K562 (cell line): ENCODE results near the gene PLEKHG5. TPM values are rescaled to one million over a fixed set of nuclear protein-coding genes. Genes with fewer than 3 reads are reported as not detected.

Experiments
- ATAC-seq: fragments of 200-7000 bp; cut with Tn5 transposase; 3 replicates; pipeline ENCODE4 v1.9.1; 2020; ENCODE audit warnings: moderate library complexity
- BruUV-seq: library from RNA; stranded (reverse); fragments of 400-500 nt; replicated peaks from 2 replicates; lab custom pipeline; 2021; lab: Mats Ljungman, UMichigan
- CTCF ChIA-PET: fragments of 300-600 bp; formaldehyde crosslinking; extraction: SDS; loops from one replicate; lab custom pipeline; 2021; ENCODE audit warnings: low intra/inter-chr PET ratio; lab: Yijun Ruan, JAX
- POLR2A ChIA-PET: fragments of 300-600, 350-650 bp; sonication (Branson Sonifier 250); formaldehyde crosslinking; extraction: SDS; loops from one replicate; lab custom pipeline; 2021; ENCODE audit warnings: antibody characterized with exemption, inconsistent platforms; lab: Yijun Ruan, JAX
- DNase-seq, 4 experiments: peaks; one replicate each; pipeline versions ENCODE4 v3.0.0 to v3.0.0-alpha.2; 2011 to 2018; ENCODE audit warnings: low spot score in 3 of 4, mixed read lengths in 3 of 4; ENCODE audit errors: extremely low read depth in 1 of 4
- FAIRE-seq: peaks from 2 replicates; lab custom pipeline; 2011; peaks lifted over from hg19 to GRCh38; lab: Jason Lieb, UNC
- H2AFZ ChIP-seq: 2 replicates; pipeline ENCODE4 v1.6.0; 2011; ENCODE audit warnings: low read depth, low read length, control low read depth, inconsistent platforms
- H3K27ac ChIP-seq: fragments of 200-600 bp; 3 replicates; pipeline ENCODE4 v1.8.0; 2011; ENCODE audit warnings: low read depth, mild to moderate bottlenecking, control low read depth, inconsistent platforms, low read length, moderate library complexity, mixed read lengths; ENCODE audit errors: extremely low read depth
- H3K27me3 ChIP-seq, 2 experiments: fragments of 300-600 bp in 1 of 2; 2 replicates in 1 of 2; 3 replicates in 1 of 2; pipeline versions ENCODE4 v1.6.0 to v1.8.0; 2011; ENCODE audit warnings: inconsistent platforms in 2 of 2, low read length in 2 of 2, mild to moderate bottlenecking in 1 of 2, mixed read lengths in 1 of 2, moderate library complexity in 1 of 2; ENCODE audit not compliant: control insufficient read depth in 2 of 2, insufficient read depth in 2 of 2
- H3K36me3 ChIP-seq: fragments of 300-600 bp; 3 replicates; pipeline ENCODE4 v1.8.0; 2011; ENCODE audit warnings: mild to moderate bottlenecking, low read length, inconsistent platforms; ENCODE audit not compliant: control insufficient read depth, insufficient read depth
- H3K4me1 ChIP-seq, 2 experiments: fragments of 200-600 bp in 1 of 2; replicated peaks in 1 of 2; 2 replicates in 1 of 2; 3 replicates in 1 of 2; pipeline versions ENCODE4 v1.5.1 to v1.8.0; 2011; ENCODE audit warnings: inconsistent platforms in 2 of 2, low read length in 2 of 2, mild to moderate bottlenecking in 1 of 2, mixed read lengths in 1 of 2, moderate library complexity in 1 of 2; ENCODE audit not compliant: control insufficient read depth in 2 of 2, insufficient read depth in 2 of 2
- H3K4me2 ChIP-seq: 2 replicates; pipeline ENCODE4 v1.6.1; 2011; ENCODE audit warnings: low read length, control low read depth, inconsistent platforms, mixed read lengths; ENCODE audit not compliant: insufficient read depth
- H3K4me3 ChIP-seq: fragments of 200-600 bp; sonication (generic), shearing (Covaris generic); 2 replicates; pipeline ENCODE4 v1.5.1; 2016; ENCODE audit warnings: control low read depth, inconsistent platforms
- H3K79me2 ChIP-seq: fragments of 200-600 bp; 3 replicates; pipeline ENCODE4 v1.8.0; 2011; ENCODE audit warnings: low read length, inconsistent platforms; ENCODE audit not compliant: control insufficient read depth, insufficient read depth
- H3K9ac ChIP-seq, 2 experiments: 2 replicates each; pipeline versions ENCODE4 v1.6.0 to v1.6.1; 2011; ENCODE audit warnings: low read depth in 2 of 2, low read length in 2 of 2, control low read depth in 1 of 2, inconsistent platforms in 1 of 2, mild to moderate bottlenecking in 1 of 2, mixed read lengths in 1 of 2; ENCODE audit not compliant: insufficient read depth in 1 of 2
- H3K9me1 ChIP-seq: one replicate; pipeline ENCODE4 v1.6.0; 2011; ENCODE audit warnings: inconsistent platforms, mild to moderate bottlenecking, low read length, moderate library complexity; ENCODE audit not compliant: control insufficient read depth, insufficient read depth
- H3K9me3 ChIP-seq: replicated peaks from 2 replicates; pipeline ENCODE4 v1.5.1; 2011; ENCODE audit warnings: low read depth, low read length, inconsistent platforms; ENCODE audit not compliant: control insufficient read depth, insufficient read depth
- H4K20me1 ChIP-seq: replicated peaks from 2 replicates; pipeline ENCODE4 v1.6.1; 2011; ENCODE audit warnings: low read length, inconsistent platforms, mixed read lengths; ENCODE audit not compliant: control insufficient read depth, insufficient read depth
- CEBPG ChIP-seq, 3 experiments: fragments of 200-800 bp in 1 of 3; sonication (Bioruptor generic) in 1 of 3; sonication (generic) in 1 of 3; formaldehyde crosslinking in 1 of 3; IDR thresholded peaks in 2 of 3; conservative IDR thresholded peaks in 1 of 3; 2 replicates each; pipeline versions ENCODE4 v1.6.1 to v1.8.0; 2016 to 2022; ENCODE audit warnings: missing compliant biosample characterization in 2 of 3, missing genetic modification characterization in 2 of 3, mild to moderate bottlenecking in 1 of 3, missing genetic modification reagents in 1 of 3
- ETS1 ChIP-seq: conservative IDR thresholded peaks from 2 replicates; pipeline ENCODE4 v1.6.1; 2011; ENCODE audit warnings: low read depth, mild to moderate bottlenecking, low read length; ENCODE audit not compliant: control insufficient read depth
- IRF2 ChIP-seq: sonication (generic); formaldehyde crosslinking; IDR thresholded peaks from 2 replicates; pipeline ENCODE4 v1.8.1; 2022; ENCODE audit warnings: mild to moderate bottlenecking, missing genetic modification reagents
- LEF1 ChIP-seq: fragments of 450-650 bp; IDR thresholded peaks from 2 replicates; pipeline ENCODE4 v1.6.1; 2016; ENCODE audit warnings: mild to moderate bottlenecking
- MTF1 ChIP-seq: fragments of 250-450 bp; sonication (Bioruptor Pico); IDR thresholded peaks from 2 replicates; pipeline ENCODE4 v1.9.0; 2021; ENCODE audit warnings: moderate library complexity, mild to moderate bottlenecking, inconsistent platforms, borderline replicate concordance
- POLR3G ChIP-seq: IDR thresholded peaks from 2 replicates; pipeline ENCODE4 v1.6.1; 2011; ENCODE audit not compliant: insufficient read length, insufficient replicate concordance; ENCODE audit errors: extremely low read depth
- THAP7 ChIP-seq: fragments of 250-450 bp; sonication (Bioruptor Pico); IDR thresholded peaks from 2 replicates; pipeline ENCODE4 v1.5.0; 2021
- THRB ChIP-seq: fragments of 450-650 bp; formaldehyde crosslinking; conservative IDR thresholded peaks from 2 replicates; pipeline ENCODE4 v1.4.0; 2022; ENCODE audit warnings: mild to moderate bottlenecking, missing genetic modification characterization
- U2AF1 ChIP-seq: fragments of 200-400 bp; formaldehyde crosslinking; optimal IDR thresholded peaks from 2 replicates; pipeline ENCODE3; 2017; ENCODE audit warnings: mild to moderate bottlenecking, low read depth, low read length, moderate library complexity
- ZBTB17 ChIP-seq: fragments of 450-650 bp; formaldehyde crosslinking; IDR thresholded peaks from 2 replicates; pipeline ENCODE4 v1.4.0; 2020; ENCODE audit warnings: mild to moderate bottlenecking
- ZNF609 ChIP-seq: sonication (generic); formaldehyde crosslinking; IDR thresholded peaks from 2 replicates; pipeline ENCODE4 v1.8.1; 2023; ENCODE audit warnings: missing genetic modification reagents, mild to moderate bottlenecking, borderline replicate concordance
- WGBS: fragments of 100-300 bp; shearing (Covaris generic); methylation state at CpG from one replicate; pipeline ENCODE4 v1.1.6; 2016; ENCODE audit warnings: low coverage, mixed read lengths; ENCODE audit not compliant: insufficient coverage; ENCODE audit errors: missing lambda C conversion rate; 5-methylcytosine and 5-hydroxymethylcytosine counted together
- in situ Hi-C: fragments of 300-500 bp; cut with MboI; formaldehyde crosslinking; loops from 4 replicates; pipeline ENCODE4 v1.15.0; 2018; ENCODE audit warnings: inconsistent platforms, mixed read lengths
- intact Hi-C: fragments of 100-400 bp; cut with micrococcal nuclease; formaldehyde crosslinking; loops from 2 replicates; pipeline ENCODE4 v1.14.2; 2022
- polyA plus RNA-seq, 8 experiments: library from polyadenylated mRNA; depleted of rRNA in 4 of 8; stranded (reverse) in 5 of 8; unstranded in 3 of 8; fragments of >200 nt; fragmentation: Nextera tagmentation in 2 of 8; fragmentation: Illumina TruSeq in 1 of 8; extraction: Ambion mirVana in 2 of 8; extraction: Trizol in 1 of 8; gene quantifications; 2 replicates each; pipeline versions ENCODE4 v1.2.1 to v1.2.3, GENCODE V29; 2011 to 2014; ENCODE audit warnings: inconsistent platforms in 1 of 8, missing spikeins in 1 of 8
- total RNA-seq, 7 experiments: library from RNA; depleted of rRNA in 6 of 7; stranded (reverse); fragments of >200 nt in 6 of 7; fragmentation: Illumina TruSeq in 2 of 7; extraction: Trizol in 2 of 7; gene quantifications; 2 replicates each; pipeline versions ENCODE4 v1.2.1 to v1.2.3, GENCODE V29; 2011 to 2021; ENCODE audit warnings: low replicate concordance in 1 of 7

PLEKHG5 gene
- total and polyA plus RNA-seq, 9 of the 15 experiments (the other 6 are each of a cell fraction or from before 2014, with no cell fraction given) = 0.04 to 0.29 (median 0.09) TPM; not detected in 3

- in situ Hi-C loops = loop anchor here (25.0 kb wide), 1 partner anchor 724 kb away; no protein-coding TSS in a partner anchor
- H3K4me1 ChIP-seq = peaks cover 4 to 46% of the 10 kb centered on the region in 2 experiments; a peak in 2 of 5 replicates
- no peak overlapping the region for H3K27ac ChIP-seq
- DNase-seq = no peak
- POLR2A ChIA-PET = interaction anchor here (0.6 to 0.9 kb wide), 4 partner anchors 11 to 298 kb away, joined by 3 to 4 read pairs (median 4); no protein-coding TSS in a partner anchor
- no peak overlapping the region for H3K9ac ChIP-seq
- H3K36me3 ChIP-seq = no peaks in the 10 kb centered on the region
- no peaks in the 10 kb centered on the region for H3K79me2 ChIP-seq
- intact Hi-C loops = loop anchor here (5.0 kb wide), 1 partner anchor 86 kb away; no protein-coding TSS in a partner anchor
- FAIRE-seq = no peak
- H3K4me3 ChIP-seq = no peak overlapping the region
- BruUV-seq = no TSS peak
- H3K9me1 ChIP-seq = peaks cover 4% of the 10 kb centered on the region
- CTCF ChIA-PET = interaction anchor here (2.1 kb wide), 1 partner anchor 158 kb away, joined by 14 read pairs; no protein-coding TSS in a partner anchor
- no peak for TF ChIP-seq MTF1
- no peak for TF ChIP-seq POLR3G
- TF ChIP-seq ZNF609 (CRISPR knock-in tag) = no peak
- no peak for TF ChIP-seq ZBTB17 (CRISPR knock-in tag)
- no peak for TF ChIP-seq THAP7 (CRISPR knock-in tag)
- TF ChIP-seq IRF2 (CRISPR knock-in tag) = no peak
- no peak for TF ChIP-seq U2AF1
- no peak for TF ChIP-seq ETS1
- no peak for TF ChIP-seq LEF1
- TF ChIP-seq THRB (CRISPR knock-in tag) = no peak
- TF ChIP-seq CEBPG (CRISPR knock-in tag; IDR thresholded peaks at IDR 0.05) = no peak
- TF ChIP-seq CEBPG (tag; conservative IDR thresholded peaks at IDR 0.05 in 1 of 2, IDR thresholded peaks at IDR 0.05 in 1 of 2) = no peak
- ATAC-seq = no peak
- peaks cover 27 to 74% of the 10 kb centered on the region in 2 experiments; a peak in 4 of 5 replicates for H3K27me3 ChIP-seq
- H3K9me3 ChIP-seq = no peaks in the 10 kb centered on the region
- no peak overlapping the region for H2AFZ ChIP-seq
- WGBS = 13% methylated on average over 13 of the region's 13 CpGs
- H4K20me1 ChIP-seq = peaks cover 24% of the 10 kb centered on the region
- no peak overlapping the region for H3K4me2 ChIP-seq
Measured at GRCh38 chr1:6488602-6489382, 2.7 kb downstream of the PLEKHG5 start.
